ENCODE measurements around the gene P2RX7.
"Not testable (repeated sequence)": the region's sequence is repeated elsewhere in the genome, so short reads cannot be mapped to it uniquely, and the experiment has no call there.

P2RX7 gene

GRCh38 chr12:121224591-121224990 lies 91.9 kb downstream of the P2RX7 start:
- Histone ChIP-seq H3K9ac (ENCODE audit: low read depth, low read length) (no peak overlapping the region), H2AFZ (ENCODE audit: low read depth, low read length) (no peak overlapping the region), H3K4me2 (ENCODE audit: insufficient read depth, low read length) (no peak overlapping the region), H3K27me3 (ENCODE audit: insufficient read depth, low read length, poor library complexity) (no peaks in the 10 kb centered on the region), H3K4me1 (ENCODE audit: insufficient read depth, low read length) (no peaks in the 10 kb centered on the region), H3K4me3 (ENCODE audit: low read depth in 1 of 2, low read length in 2 of 2) (no peak overlapping the region), H3K9me3 (ENCODE audit: insufficient read depth, low read length, severe bottlenecking) (no peaks in the 10 kb centered on the region), H3K27ac (ENCODE audit: low read length) (no peak overlapping the region), H3K36me3 (ENCODE audit: insufficient read depth, low read length) (peaks cover 22% of the 10 kb centered on the region), H3K79me2 (ENCODE audit: insufficient read depth, low read length) (no peaks in the 10 kb centered on the region), H4K20me1 (ENCODE audit: insufficient read depth, low read length) (no peaks in the 10 kb centered on the region)
- DNase-seq (no peak), ATAC-seq (ENCODE audit: insufficient read depth, low read depth) (peak; percentile 37; the same call in 1 of the 3 replicates)
- TF ChIP-seq CTCF (IDR thresholded peaks at IDR 0.05; ENCODE audit: borderline replicate concordance, extremely low read depth, low read length, poor library complexity, severe bottlenecking) = no peak
- no peak for TF ChIP-seq EZH2 (IDR thresholded peaks at IDR 0.05; ENCODE audit: borderline replicate concordance, low read depth, low read length, severe bottlenecking)

GRCh38 chr12:121226399-121226798 lies 93.7 kb downstream of the P2RX7 start:
- Histone ChIP-seq H3K27ac (ENCODE audit: low read length) (no peak overlapping the region), H3K79me2 (ENCODE audit: insufficient read depth, low read length) (no peaks in the 10 kb centered on the region), H3K4me1 (ENCODE audit: insufficient read depth, low read length) (no peaks in the 10 kb centered on the region), H2AFZ (ENCODE audit: low read depth, low read length) (no peak overlapping the region), H3K36me3 (ENCODE audit: insufficient read depth, low read length) (peaks cover 22% of the 10 kb centered on the region), H3K4me2 (ENCODE audit: insufficient read depth, low read length) (no peak overlapping the region), H3K9me3 (ENCODE audit: insufficient read depth, low read length, severe bottlenecking) (no peaks in the 10 kb centered on the region), H3K4me3 (ENCODE audit: low read depth in 1 of 2, low read length in 2 of 2) (no peak overlapping the region), H4K20me1 (ENCODE audit: insufficient read depth, low read length) (no peaks in the 10 kb centered on the region), H3K27me3 (ENCODE audit: insufficient read depth, low read length, poor library complexity) (no peaks in the 10 kb centered on the region), H3K9ac (ENCODE audit: low read depth, low read length) (no peak overlapping the region)
- TF ChIP-seq CTCF (IDR thresholded peaks at IDR 0.05; ENCODE audit: borderline replicate concordance, extremely low read depth, low read length, poor library complexity, severe bottlenecking) (no peak), EZH2 (IDR thresholded peaks at IDR 0.05; ENCODE audit: borderline replicate concordance, low read depth, low read length, severe bottlenecking) (no peak)
- DNase-seq (no peak), ATAC-seq (ENCODE audit: insufficient read depth, low read depth) (no peak)

- not testable (repeated sequence) for H4K20me1 ChIP-seq (ENCODE audit: insufficient read depth, low read length); ATAC-seq (ENCODE audit: insufficient read depth, low read depth); H3K9ac ChIP-seq (ENCODE audit: low read depth, low read length)
These were observed 94.2 kb downstream of the P2RX7 start for GRCh38 chr12:121226871-121227270.

GRCh38 chr12:121227294-121227693 lies 94.6 kb downstream of the P2RX7 start:
- H3K4me2 ChIP-seq (ENCODE audit: insufficient read depth, low read length) = no peak overlapping the region

More at GRCh38 chr12:121226871-121227270, 94.2 kb downstream of the P2RX7 start:
- not testable (repeated sequence) for H3K27ac ChIP-seq (ENCODE audit: low read length); H3K79me2 ChIP-seq (ENCODE audit: insufficient read depth, low read length); H3K27me3 ChIP-seq (ENCODE audit: insufficient read depth, low read length, poor library complexity); H3K9me3 ChIP-seq (ENCODE audit: insufficient read depth, low read length, severe bottlenecking); H3K4me1 ChIP-seq (ENCODE audit: insufficient read depth, low read length); H2AFZ ChIP-seq (ENCODE audit: low read depth, low read length); H3K4me3 ChIP-seq (ENCODE audit: low read depth in 1 of 2, low read length in 2 of 2); H3K4me2 ChIP-seq (ENCODE audit: insufficient read depth, low read length); DNase-seq
- H3K36me3 ChIP-seq (ENCODE audit: insufficient read depth, low read length) = peaks cover 22% of the 10 kb centered on the region

More at GRCh38 chr12:121227294-121227693, 94.6 kb downstream of the P2RX7 start:
- H3K4me3 ChIP-seq (ENCODE audit: low read depth in 1 of 2, low read length in 2 of 2) = no peak overlapping the region
- no peaks in the 10 kb centered on the region for H3K79me2 ChIP-seq (ENCODE audit: insufficient read depth, low read length)
- TF ChIP-seq EZH2 (IDR thresholded peaks at IDR 0.05; ENCODE audit: borderline replicate concordance, low read depth, low read length, severe bottlenecking) (no peak), CTCF (IDR thresholded peaks at IDR 0.05; ENCODE audit: borderline replicate concordance, extremely low read depth, low read length, poor library complexity, severe bottlenecking) (no peak)
- no peak overlapping the region for H3K9ac ChIP-seq (ENCODE audit: low read depth, low read length)
- H3K4me1 ChIP-seq (ENCODE audit: insufficient read depth, low read length) = no peaks in the 10 kb centered on the region
- ATAC-seq (ENCODE audit: insufficient read depth, low read depth) (no peak), DNase-seq (no peak)
- H3K27me3 ChIP-seq (ENCODE audit: insufficient read depth, low read length, poor library complexity) = no peaks in the 10 kb centered on the region
- H3K9me3 ChIP-seq (ENCODE audit: insufficient read depth, low read length, severe bottlenecking) = no peaks in the 10 kb centered on the region
- H4K20me1 ChIP-seq (ENCODE audit: insufficient read depth, low read length) = no peaks in the 10 kb centered on the region
- H3K27ac ChIP-seq (ENCODE audit: low read length) = no peak overlapping the region
- H3K36me3 ChIP-seq (ENCODE audit: insufficient read depth, low read length) = peaks cover 25% of the 10 kb centered on the region
- no peak overlapping the region for H2AFZ ChIP-seq (ENCODE audit: low read depth, low read length)

All from DND-41 (cell line).